HEK293 (cell line): ENCODE measurements around the gene RNF223.
A peak's percentile ranks its signal among the peaks of the same experiment; 100 is the strongest.

Experiments used
- KLF10 ChIP-seq: fragments of 450-650 bp; IDR thresholded peaks from 2 replicates; pipeline ENCODE4 v1.5.1; 2018; ENCODE audit warnings: missing biosample characterization, mild to moderate bottlenecking, missing genetic modification characterization
- KLF9 ChIP-seq: fragments of 450-650 bp; formaldehyde crosslinking; IDR thresholded peaks from 2 replicates; pipeline ENCODE4 v1.5.1; 2016; ENCODE audit warnings: missing biosample characterization, missing genetic modification characterization, low read depth
- OSR2 ChIP-seq: fragments of 450-650 bp; formaldehyde crosslinking; IDR thresholded peaks from 2 replicates; pipeline ENCODE4 v1.5.1; 2016; ENCODE audit warnings: missing biosample characterization, missing genetic modification characterization
- SETDB1 ChIP-seq: IDR thresholded peaks from one replicate; pipeline ENCODE4 v1.6.1; 2017; ENCODE audit warnings: mild to moderate bottlenecking, low read length, moderate library complexity, mixed read lengths; ENCODE audit not compliant: insufficient read length
- SP2 ChIP-seq: fragments of 450-650 bp; formaldehyde crosslinking; IDR thresholded peaks from 2 replicates; pipeline ENCODE4 v1.5.1; 2016; ENCODE audit warnings: missing biosample characterization, missing genetic modification characterization
- ZBTB26 ChIP-seq: fragments of 450-650 bp; formaldehyde crosslinking; optimal IDR thresholded peaks from 2 replicates; pipeline ENCODE3; 2016; ENCODE audit warnings: missing biosample characterization, mild to moderate bottlenecking, missing genetic modification characterization
- ZBTB6 ChIP-seq: fragments of 450-650 bp; formaldehyde crosslinking; IDR thresholded peaks from 2 replicates; pipeline ENCODE4 v1.5.1; 2017; ENCODE audit warnings: missing biosample characterization, missing genetic modification characterization
- ZFHX2 ChIP-seq: fragments of 450-650 bp; formaldehyde crosslinking; conservative IDR thresholded peaks from 2 replicates; pipeline ENCODE4 v1.5.1; 2016; ENCODE audit warnings: missing biosample characterization, missing genetic modification characterization
- ZNF157 ChIP-seq: fragments of 450-650 bp; formaldehyde crosslinking; IDR thresholded peaks from 2 replicates; pipeline ENCODE4 v1.5.1; 2016; ENCODE audit warnings: missing biosample characterization, missing genetic modification characterization
- ZNF341 ChIP-seq: fragments of 450-650 bp; formaldehyde crosslinking; IDR thresholded peaks from 2 replicates; pipeline ENCODE4; 2016; ENCODE audit warnings: low read depth, missing biosample characterization, missing genetic modification characterization
- ZNF510 ChIP-seq: fragments of 450-650 bp; formaldehyde crosslinking; IDR thresholded peaks from 2 replicates; pipeline ENCODE4 v1.5.1; 2018; ENCODE audit warnings: mild to moderate bottlenecking, missing genetic modification characterization, missing biosample characterization; ENCODE audit not compliant: insufficient replicate concordance
- ZNF521 ChIP-seq: fragments of 450-650 bp; formaldehyde crosslinking; IDR thresholded peaks from 2 replicates; pipeline ENCODE4 v1.5.1; 2017; ENCODE audit warnings: missing biosample characterization, mild to moderate bottlenecking, missing genetic modification characterization
- ZNF544 ChIP-seq: fragments of 450-650 bp; formaldehyde crosslinking; IDR thresholded peaks from 2 replicates; pipeline ENCODE4 v1.5.0; 2017; ENCODE audit warnings: missing biosample characterization, missing genetic modification characterization
- ZNF561 ChIP-seq: fragments of 450-650 bp; IDR thresholded peaks from 2 replicates; pipeline ENCODE4 v1.5.1; 2018; ENCODE audit warnings: missing biosample characterization, missing genetic modification characterization, borderline replicate concordance
- ZNF658 ChIP-seq: fragments of 450-650 bp; formaldehyde crosslinking; IDR thresholded peaks from 2 replicates; pipeline ENCODE4; 2016; ENCODE audit warnings: missing biosample characterization, missing genetic modification characterization
- ZNF843 ChIP-seq: fragments of 450-650 bp; formaldehyde crosslinking; IDR thresholded peaks from 2 replicates; pipeline ENCODE4 v1.5.1; 2016; ENCODE audit warnings: missing biosample characterization, missing genetic modification characterization
- ZSCAN5A ChIP-seq: fragments of 450-650 bp; formaldehyde crosslinking; IDR thresholded peaks from 2 replicates; pipeline ENCODE4 v1.5.1; 2016; ENCODE audit warnings: missing biosample characterization, missing genetic modification characterization
- ZXDB ChIP-seq: fragments of 450-650 bp; formaldehyde crosslinking; IDR thresholded peaks from 2 replicates; pipeline ENCODE4 v1.5.1; 2016; ENCODE audit warnings: missing biosample characterization, missing genetic modification characterization

The RNF223 gene

GRCh38 chr1:1021010-1021919 lies 52.8 kb downstream of the RNF223 start (continued):
- TF ChIP-seq ZNF341 (peak; percentile 65), SETDB1 (no peak), ZBTB26 (tag by site-specific recombination) (no peak), ZNF157 (tag by site-specific recombination) (no peak), KLF10 (peak; percentile 89), ZNF544 (tag by site-specific recombination) (no peak), ZNF510 (tag by site-specific recombination) (no peak), ZXDB (tag by site-specific recombination) (peak; percentile 95), ZSCAN5A (tag by site-specific recombination) (no peak), ZNF521 (tag by site-specific recombination) (no peak), OSR2 (peak; percentile 67), KLF9 (tag by site-specific recombination) (peak; percentile 61; the same call in 1 of the 2 replicates), ZBTB6 (tag by site-specific recombination) (no peak), ZNF658 (tag by site-specific recombination) (no peak), ZFHX2 (tag by site-specific recombination) (peak; percentile 18; the same call in 1 of the 2 replicates), ZNF561 (tag by site-specific recombination) (0 out of 2 replicates have a peak, but pooled peaks have one; percentile 28), ZNF843 (0 out of 2 replicates have a peak, but pooled peaks have one; percentile 24), SP2 (0 out of 2 replicates have a peak, but pooled peaks have one; percentile 29)
